ENCODE measurements around the gene LRP1-AS.

LRP1-AS gene

DNA sequence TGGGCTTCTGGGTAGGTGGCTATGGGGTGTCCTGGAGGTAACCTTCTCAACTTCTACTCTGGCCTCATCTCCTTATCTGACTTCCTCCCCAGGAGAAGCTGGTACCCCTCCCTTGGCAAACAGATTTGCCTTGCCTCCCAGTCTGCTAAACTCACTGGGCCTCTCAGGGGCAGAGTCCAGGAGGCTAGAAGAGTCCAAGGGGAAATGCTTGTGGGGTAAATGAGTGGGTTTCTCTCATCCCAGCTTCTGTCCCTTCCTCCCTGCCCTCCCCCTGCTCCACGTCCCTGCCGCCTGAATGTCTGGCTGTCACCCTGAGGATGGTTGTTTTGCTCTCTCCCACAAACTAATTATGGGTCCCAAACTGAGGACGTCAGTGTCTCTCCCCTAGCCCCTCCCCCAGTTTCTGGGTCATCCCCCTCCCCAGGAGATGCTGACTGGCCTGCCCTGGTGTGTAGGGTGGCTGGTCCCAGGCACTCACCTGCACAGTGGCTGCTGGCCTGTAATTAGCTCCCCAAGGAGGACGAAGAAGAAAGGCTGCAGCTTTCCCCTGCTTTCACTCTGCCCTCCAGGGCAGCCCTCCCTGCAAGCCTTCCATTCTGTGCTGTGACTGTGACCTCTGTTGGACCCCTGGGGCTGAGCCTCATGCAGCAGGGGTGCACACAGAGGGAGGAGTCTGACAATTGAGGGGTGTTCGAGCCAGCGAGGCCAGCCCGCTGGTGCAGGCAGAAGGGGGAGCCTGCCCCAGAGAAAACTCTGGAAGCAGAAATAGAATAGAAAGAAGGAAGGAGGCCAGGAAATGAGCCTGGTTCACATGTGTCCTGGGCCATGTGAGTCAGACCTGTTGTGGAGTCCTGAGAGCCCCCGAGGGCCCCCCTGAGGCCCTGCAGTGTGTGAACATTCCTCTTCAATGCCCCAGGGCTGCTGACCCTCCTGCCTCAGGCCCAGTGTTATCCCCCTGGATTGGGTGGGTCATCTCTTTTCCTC, at the start of gene LRP1-AS:
Gene LRP1-AS, minus strand, starts transcription at position 659 of the 984 bp plus-strand sequence.
- DNase-seq: no peak

GRCh38 chr12:57196956-57197355, 49.5 kb upstream of the LRP1-AS start:
- no peak for DNase-seq

DNA sequence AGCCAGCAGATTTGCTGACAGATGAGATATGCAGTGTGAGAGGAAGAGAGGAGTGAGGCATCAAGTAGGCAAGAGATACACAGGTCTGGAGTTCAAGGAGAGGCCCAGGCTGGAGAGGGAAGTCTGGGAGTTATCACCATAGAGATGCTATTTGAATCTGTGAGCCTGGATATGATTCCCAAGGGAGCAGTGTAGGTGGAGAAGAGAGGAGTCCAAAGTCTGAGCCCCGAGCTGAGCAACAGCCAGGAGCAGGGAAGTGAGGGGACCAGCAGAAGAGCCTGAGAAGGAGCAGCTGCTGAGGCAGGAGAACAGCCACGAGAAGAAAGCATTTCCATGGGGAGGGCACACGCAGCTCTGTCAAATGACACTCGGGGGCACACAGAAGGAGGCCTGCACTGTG, 49.0 kb upstream of the LRP1-AS start:
- no peak for DNase-seq

- no peak for DNase-seq
Measured at GRCh38 chr12:57195611-57196371, 48.4 kb upstream of the LRP1-AS start.

GRCh38 chr12:57195186-57195585, 47.8 kb upstream of the LRP1-AS start:
- DNase-seq: no peak

DNA sequence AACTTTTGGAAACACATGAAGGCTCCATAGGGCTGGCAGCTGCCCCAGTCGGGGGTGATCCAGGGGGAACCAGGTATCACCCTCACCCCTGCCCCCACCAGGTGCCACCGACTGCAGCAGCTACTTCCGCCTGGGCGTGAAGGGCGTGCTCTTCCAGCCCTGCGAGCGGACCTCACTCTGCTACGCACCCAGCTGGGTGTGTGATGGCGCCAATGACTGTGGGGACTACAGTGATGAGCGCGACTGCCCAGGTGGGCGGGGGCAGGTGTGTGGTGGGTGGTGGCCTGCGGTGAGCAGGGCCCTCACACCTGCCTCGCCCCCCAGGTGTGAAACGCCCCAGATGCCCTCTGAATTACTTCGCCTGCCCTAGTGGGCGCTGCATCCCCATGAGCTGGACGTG, 46.8 kb upstream of the LRP1-AS start:
- DNase-seq: no peak

DNA sequence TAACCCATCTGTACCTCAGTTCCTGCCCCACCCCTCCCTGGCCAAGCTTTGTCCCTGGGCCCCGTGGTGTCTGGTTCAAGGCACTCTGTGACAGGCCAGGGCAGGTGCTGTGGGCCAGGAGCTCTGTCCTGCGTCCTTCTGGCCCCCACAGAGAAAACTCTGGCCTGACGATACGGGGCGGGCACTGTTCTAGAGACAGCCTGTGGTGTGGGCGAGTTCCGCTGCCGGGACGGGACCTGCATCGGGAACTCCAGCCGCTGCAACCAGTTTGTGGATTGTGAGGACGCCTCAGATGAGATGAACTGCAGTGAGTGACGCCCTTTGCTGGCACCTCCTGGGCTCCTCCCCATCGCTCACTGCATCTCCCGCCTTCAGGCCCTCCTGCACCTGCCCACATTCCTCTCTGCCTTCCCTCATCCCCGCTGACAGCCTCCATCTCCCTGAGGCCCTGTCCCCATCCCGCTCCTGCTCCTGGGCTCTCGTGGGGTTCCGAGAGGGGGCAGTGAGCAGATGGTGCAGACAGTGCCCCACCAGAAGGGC, 46.4 kb upstream of the LRP1-AS start:
- no peak for DNase-seq

- DNase-seq: no peak
Measured at GRCh38 chr12:57192920-57193319, 45.5 kb upstream of the LRP1-AS start.

- DNase-seq: no peak
Measured at GRCh38 chr12:57191410-57191809, 44.0 kb upstream of the LRP1-AS start.

- DNase-seq: no peak
Measured at GRCh38 chr12:57190821-57191220, 43.4 kb upstream of the LRP1-AS start.

GRCh38 chr12:57190037-57190436, 42.6 kb upstream of the LRP1-AS start:
- no peak for DNase-seq

- DNase-seq: no peak
Measured at GRCh38 chr12:57188090-57188425, 40.6 kb upstream of the LRP1-AS start.

GRCh38 chr12:57187222-57188089, 40.0 kb upstream of the LRP1-AS start:
- no peak for DNase-seq

GRCh38 chr12:57185906-57186508, 38.6 kb upstream of the LRP1-AS start:
- DNase-seq: no peak

- DNase-seq: no peak
Measured at GRCh38 chr12:57185403-57185802, 38.0 kb upstream of the LRP1-AS start.

GRCh38 chr12:57183939-57184725, 36.7 kb upstream of the LRP1-AS start:
- no peak for DNase-seq

DNA sequence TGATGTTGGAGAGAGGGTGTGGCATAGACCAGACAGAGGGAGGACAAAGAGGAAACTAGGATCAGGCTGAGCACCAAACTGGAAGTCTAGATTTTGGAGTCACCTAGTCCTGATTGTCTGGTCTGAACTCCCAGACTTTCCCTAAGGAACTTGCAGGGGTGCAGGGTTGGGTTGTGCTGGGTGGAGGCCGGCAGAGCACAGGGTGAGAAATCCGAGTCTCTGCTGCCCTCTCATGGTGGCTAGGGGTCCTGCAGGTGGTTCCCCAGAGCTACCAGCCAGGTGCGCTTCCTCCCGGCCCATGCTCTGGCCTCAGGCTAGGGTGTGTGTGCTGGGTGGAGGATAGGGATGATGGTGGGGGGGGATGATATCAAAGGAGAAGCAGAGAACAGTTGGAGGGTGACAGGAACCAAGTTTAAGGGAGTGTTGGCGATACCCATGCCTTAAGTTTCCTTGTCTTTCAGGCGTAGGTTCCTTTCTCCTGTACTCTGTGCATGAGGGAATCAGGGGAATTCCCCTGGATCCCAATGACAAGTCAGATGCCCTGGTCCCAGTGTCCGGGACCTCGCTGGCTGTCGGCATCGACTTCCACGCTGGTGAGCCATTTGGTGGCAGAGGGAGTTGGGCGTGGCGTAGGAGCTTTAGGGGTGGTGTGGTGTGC, 35.6 kb upstream of the LRP1-AS start:
- peak; percentile 83 for DNase-seq

GRCh38 chr12:57181561-57182155, 34.2 kb upstream of the LRP1-AS start:
- DNase-seq: no peak

DNA sequence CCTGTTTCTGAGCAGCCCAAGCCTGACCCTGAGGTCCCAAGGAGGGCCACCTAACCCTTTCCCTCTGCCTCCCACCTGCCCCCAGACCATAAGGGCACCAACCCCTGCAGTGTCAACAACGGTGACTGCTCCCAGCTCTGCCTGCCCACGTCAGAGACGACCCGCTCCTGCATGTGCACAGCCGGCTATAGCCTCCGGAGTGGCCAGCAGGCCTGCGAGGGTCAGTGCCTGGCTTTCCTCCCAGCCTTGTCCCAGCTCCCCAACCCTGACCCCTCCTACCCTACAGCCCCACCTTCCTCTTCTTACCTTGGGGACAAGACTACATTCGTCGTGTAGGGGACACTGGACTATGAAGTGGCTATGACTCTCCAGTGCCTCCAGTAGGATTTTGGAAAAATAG, 33.7 kb upstream of the LRP1-AS start:
- no peak for DNase-seq

- no peak for DNase-seq
Measured at GRCh38 chr12:57180321-57180989, 33.0 kb upstream of the LRP1-AS start.

Data from stimulated activated CD4-positive, alpha-beta T cell treated with anti-CD3 and anti-CD28 coated beads, Interleukin-4, amount 100 ng/mL, for 1 hour (primary cell).